Neuronal stem cell (in vitro differentiated cells): ENCODE results near the gene PELI1.

ENCODE experiments used
- DNase-seq: peaks from one replicate; pipeline ENCODE4 v3.0.0-alpha.2; 2013; ENCODE audit warnings: low spot score
- H2AFZ ChIP-seq: one replicate; pipeline ENCODE4 v1.6.1; 2013; ENCODE audit warnings: mild to moderate bottlenecking, low read length, inconsistent platforms
- H2AK5ac ChIP-seq: 2 replicates; pipeline ENCODE4 v1.6.1; 2013; ENCODE audit warnings: low read depth, mild to moderate bottlenecking, inconsistent platforms, low read length, moderate library complexity, mixed read lengths
- H2BK120ac ChIP-seq: 2 replicates; pipeline ENCODE4 v1.6.1; 2013; ENCODE audit warnings: low read depth, mild to moderate bottlenecking, inconsistent platforms, low read length, moderate library complexity, mixed read lengths
- H2BK12ac ChIP-seq: one replicate; pipeline ENCODE4 v1.6.1; 2013; ENCODE audit warnings: low read length, inconsistent platforms
- H2BK15ac ChIP-seq: 2 replicates; pipeline ENCODE4 v1.6.1; 2013; ENCODE audit warnings: mild to moderate bottlenecking, low read length, inconsistent platforms, mixed read lengths
- H2BK5ac ChIP-seq: one replicate; pipeline ENCODE4 v1.6.1; 2013; ENCODE audit warnings: inconsistent platforms, mild to moderate bottlenecking, low read length, moderate library complexity
- H3K14ac ChIP-seq: one replicate; pipeline ENCODE4 v1.6.1; 2013; ENCODE audit warnings: low read length, inconsistent platforms
- H3K18ac ChIP-seq: 2 replicates; pipeline ENCODE4 v1.6.1; 2013; ENCODE audit warnings: low read length, inconsistent platforms
- H3K23ac ChIP-seq: 2 replicates; pipeline ENCODE4 v1.6.1; 2013; ENCODE audit warnings: low read depth, mild to moderate bottlenecking, mixed read lengths, low read length, inconsistent platforms; ENCODE audit not compliant: poor library complexity
- H3K27ac ChIP-seq: replicated peaks from 3 replicates; pipeline ENCODE4 v1.5.1; 2013; ENCODE audit warnings: low read length, inconsistent platforms
- H3K27me3 ChIP-seq, 3 experiments: 2 replicates each; pipeline ENCODE4 v1.6.1; 2013; ENCODE audit warnings: low read length in 3 of 3, mild to moderate bottlenecking in 2 of 3, inconsistent platforms in 1 of 3, low read depth in 1 of 3, mixed read lengths in 1 of 3, moderate library complexity in 1 of 3; ENCODE audit not compliant: control insufficient read depth in 3 of 3, insufficient read depth in 3 of 3
- H3K36me3 ChIP-seq, 2 donors: replicated peaks in 1 of 2; 2 replicates each; pipeline ENCODE4 v1.6.1; 2013; ENCODE audit warnings: low read length in 2 of 2; ENCODE audit not compliant: control insufficient read depth in 2 of 2, insufficient read depth in 2 of 2
- H3K4ac ChIP-seq: 2 replicates; pipeline ENCODE4 v1.6.1; 2013; ENCODE audit warnings: inconsistent platforms, mild to moderate bottlenecking, low read length, moderate library complexity
- H3K4me1 ChIP-seq, 2 donors: 1 replicate in 1 of 2; 2 replicates in 1 of 2; pipeline ENCODE4 v1.6.1; 2013; ENCODE audit warnings: low read length in 2 of 2, low read depth in 1 of 2; ENCODE audit not compliant: control insufficient read depth in 2 of 2, insufficient read depth in 1 of 2
- H3K4me2 ChIP-seq: one replicate; pipeline ENCODE4 v1.6.1; 2013; ENCODE audit warnings: mild to moderate bottlenecking, low read length, inconsistent platforms; ENCODE audit not compliant: insufficient read depth, poor library complexity, severe bottlenecking
- H3K4me3 ChIP-seq, 2 donors: 2 replicates each; pipeline ENCODE4 v1.5.1; 2013; ENCODE audit warnings: low read length in 2 of 2, mild to moderate bottlenecking in 2 of 2, inconsistent platforms in 1 of 2, moderate library complexity in 1 of 2
- H3K79me1 ChIP-seq: one replicate; pipeline ENCODE4 v1.6.1; 2013; ENCODE audit warnings: low read depth, mild to moderate bottlenecking, inconsistent platforms, low read length, moderate library complexity
- H3K9ac ChIP-seq: one replicate; pipeline ENCODE4 v1.6.1; 2013; ENCODE audit warnings: mild to moderate bottlenecking, low read depth, low read length, inconsistent platforms; ENCODE audit not compliant: poor library complexity
- H3K9me3 ChIP-seq, 2 donors: replicated peaks in 1 of 2; 2 replicates each; pipeline versions ENCODE3 to v1.6.1; 2013; ENCODE audit warnings: low read length in 2 of 2, mild to moderate bottlenecking in 2 of 2, inconsistent platforms in 1 of 2, low read depth in 1 of 2, mixed read lengths in 1 of 2, moderate library complexity in 1 of 2; ENCODE audit not compliant: control insufficient read depth in 2 of 2, insufficient read depth in 1 of 2
- H4K8ac ChIP-seq: one replicate; pipeline ENCODE4 v1.6.1; 2013; ENCODE audit warnings: low read depth, mild to moderate bottlenecking, inconsistent platforms, low read length, moderate library complexity
- H4K91ac ChIP-seq: one replicate; pipeline ENCODE4 v1.6.1; 2013; ENCODE audit warnings: low read length, low read depth, mild to moderate bottlenecking, inconsistent platforms; ENCODE audit not compliant: poor library complexity
- WGBS, 2 donors: extraction: QIAGEN DNeasy Blood & Tissue Kit; methylation state at CpG; one replicate each; pipeline ENCODE4 v1.1.7; 2013; ENCODE audit warnings: missing lambda C conversion rate in 2 of 2, mixed read lengths in 1 of 2; ENCODE audit not compliant: insufficient read length in 2 of 2, insufficient replicate concordance in 1 of 2; ENCODE audit errors: extremely low coverage in 2 of 2; 5-methylcytosine and 5-hydroxymethylcytosine counted together

The PELI1 gene

DNA sequence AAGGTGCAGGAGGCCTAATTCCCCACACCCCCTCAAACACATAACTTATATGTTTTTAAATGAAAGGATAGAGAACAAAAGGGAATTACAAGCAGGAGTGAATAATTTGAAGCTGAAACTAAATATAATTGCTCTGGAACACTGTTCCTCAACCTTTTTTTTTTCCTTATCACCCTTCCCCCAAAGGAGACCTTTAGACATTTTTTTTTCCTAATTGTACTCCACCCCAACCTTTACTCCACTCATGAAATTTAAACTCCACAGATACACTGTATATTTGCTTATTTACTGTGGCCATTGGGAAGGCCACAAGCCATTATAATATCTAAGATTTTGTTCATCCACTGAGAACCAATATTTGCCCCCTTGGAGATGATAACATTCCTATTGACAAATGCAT is 45.4 kb upstream of the PELI1 start:
- Histone ChIP-seq H3K9me3 (no peaks in the 10 kb centered on the region), H3K18ac (peak overlapping the region; percentile 80), H2BK120ac (no peak overlapping the region), H3K79me1 (no peaks in the 10 kb centered on the region), H2AFZ (no peak overlapping the region), H3K4me2 (no peak overlapping the region), H3K27me3 (no peaks in the 10 kb centered on the region), H2BK15ac (peak overlapping the region; percentile 37), H3K14ac (no peak overlapping the region), H3K4ac (no peak overlapping the region), H3K27ac (no peak overlapping the region), H3K36me3 (no peaks in the 10 kb centered on the region), H4K8ac (no peak overlapping the region), H3K9ac (no peak overlapping the region), H2BK12ac (no peak overlapping the region), H2AK5ac (peak overlapping the region; percentile 76), H4K91ac (no peak overlapping the region), H3K4me3 (no peak overlapping the region), H3K4me1 (peaks cover 5 to 14% of the 10 kb centered on the region in 2 donors), H3K23ac (no peak overlapping the region), H2BK5ac (no peak overlapping the region)
- DNase-seq: no peak

- Histone ChIP-seq H3K23ac (no peak overlapping the region), H4K91ac (no peak overlapping the region), H3K18ac (peak overlapping the region; percentile 80), H3K9ac (no peak overlapping the region), H2BK5ac (no peak overlapping the region), H2AFZ (no peak overlapping the region), H2AK5ac (peak overlapping the region; percentile 76), H2BK12ac (no peak overlapping the region), H2BK15ac (peak overlapping the region; percentile 37), H3K4me3 (no peak overlapping the region), H4K8ac (no peak overlapping the region), H3K79me1 (no peaks in the 10 kb centered on the region), H3K9me3 (no peaks in the 10 kb centered on the region), H3K36me3 (no peaks in the 10 kb centered on the region), H3K27me3 (no peaks in the 10 kb centered on the region), H3K4me2 (no peak overlapping the region), H3K4me1 (peaks cover 5 to 14% of the 10 kb centered on the region in 2 donors), H3K14ac (no peak overlapping the region), H2BK120ac (no peak overlapping the region), H3K27ac (no peak overlapping the region), H3K4ac (no peak overlapping the region)
- DNase-seq: no peak
- no CpG with 5 or more reads among the region's 10 CpGs for WGBS, 2 donors
Observed at GRCh38 chr2:64189167-64189566, 44.9 kb upstream of the PELI1 start.

- no CpG with 5 or more reads among the region's 2 CpGs for WGBS, 2 donors
- no peak overlapping the region for H3K18ac ChIP-seq
- no peak overlapping the region for H3K4ac ChIP-seq
- no peak overlapping the region for H2BK12ac ChIP-seq
- H2BK15ac ChIP-seq: no peak overlapping the region
- no peak overlapping the region for H2BK120ac ChIP-seq
- H2BK5ac ChIP-seq: no peak overlapping the region
- no peak overlapping the region for H3K4me3 ChIP-seq
- no peaks in the 10 kb centered on the region for H3K79me1 ChIP-seq
- DNase-seq: no peak
- H3K36me3 ChIP-seq: no peaks in the 10 kb centered on the region
- no peaks in the 10 kb centered on the region for H3K9me3 ChIP-seq
- peaks cover 5 to 14% of the 10 kb centered on the region in 2 donors for H3K4me1 ChIP-seq
- H2AFZ ChIP-seq: no peak overlapping the region
- no peak overlapping the region for H2AK5ac ChIP-seq
- no peak overlapping the region for H3K23ac ChIP-seq
- H3K27ac ChIP-seq: no peak overlapping the region
- no peak overlapping the region for H3K4me2 ChIP-seq
- no peak overlapping the region for H3K14ac ChIP-seq
- H4K8ac ChIP-seq: no peak overlapping the region
- no peaks in the 10 kb centered on the region for H3K27me3 ChIP-seq
- H3K9ac ChIP-seq: no peak overlapping the region
- no peak overlapping the region for H4K91ac ChIP-seq
Observed at GRCh38 chr2:64186699-64187605, 42.7 kb upstream of the PELI1 start.

GRCh38 chr2:64179582-64180321 is 35.5 kb upstream of the PELI1 start:
- H3K23ac ChIP-seq: no peak overlapping the region
- no CpG with 5 or more reads among the region's 10 CpGs for WGBS, 2 donors
- H2BK120ac ChIP-seq: no peak overlapping the region
- no peaks in the 10 kb centered on the region for H3K4me1 ChIP-seq
- peak overlapping the region; percentile 15 for H2AFZ ChIP-seq
- no peak overlapping the region for H4K91ac ChIP-seq
- no peak overlapping the region for H2AK5ac ChIP-seq
- no peak overlapping the region for H3K14ac ChIP-seq
- H3K36me3 ChIP-seq: no peaks in the 10 kb centered on the region
- H3K4me2 ChIP-seq: no peak overlapping the region
- H2BK5ac ChIP-seq: no peak overlapping the region
- H3K4me3 ChIP-seq: no peak overlapping the region
- H3K9me3 ChIP-seq: no peaks in the 10 kb centered on the region
- DNase-seq: no peak
- H3K18ac ChIP-seq: no peak overlapping the region
- H3K9ac ChIP-seq: no peak overlapping the region
- H3K27me3 ChIP-seq: no peaks in the 10 kb centered on the region
- no peak overlapping the region for H3K27ac ChIP-seq
- no peak overlapping the region for H4K8ac ChIP-seq
- no peak overlapping the region for H2BK12ac ChIP-seq
- no peak overlapping the region for H2BK15ac ChIP-seq
- H3K4ac ChIP-seq: no peak overlapping the region
- no peaks in the 10 kb centered on the region for H3K79me1 ChIP-seq
